ENCODE measurements around the gene SCNN1B. TPM values are rescaled to one million over a fixed set of nuclear protein-coding genes. Genes with fewer than 3 reads are reported as not detected.
"Not testable (repeated sequence)": the region's sequence is repeated elsewhere in the genome, so short reads cannot be mapped to it uniquely, and the experiment has no call there.

The SCNN1B gene
- 1 to 10 TPM in 6 of 7 donors, under 1 TPM in 1; 0.97 to 6.3 (median 3.5) TPM for total RNA-seq
- polyA plus RNA-seq = 1 to 10 TPM in 1 of 3 donors, under 1 TPM in 2; 0.80 to 2.6 (median 1.00) TPM
- long read RNA-seq, donor 1 = 0 reads
- long read RNA-seq, donor 2 = 0 reads

DNA sequence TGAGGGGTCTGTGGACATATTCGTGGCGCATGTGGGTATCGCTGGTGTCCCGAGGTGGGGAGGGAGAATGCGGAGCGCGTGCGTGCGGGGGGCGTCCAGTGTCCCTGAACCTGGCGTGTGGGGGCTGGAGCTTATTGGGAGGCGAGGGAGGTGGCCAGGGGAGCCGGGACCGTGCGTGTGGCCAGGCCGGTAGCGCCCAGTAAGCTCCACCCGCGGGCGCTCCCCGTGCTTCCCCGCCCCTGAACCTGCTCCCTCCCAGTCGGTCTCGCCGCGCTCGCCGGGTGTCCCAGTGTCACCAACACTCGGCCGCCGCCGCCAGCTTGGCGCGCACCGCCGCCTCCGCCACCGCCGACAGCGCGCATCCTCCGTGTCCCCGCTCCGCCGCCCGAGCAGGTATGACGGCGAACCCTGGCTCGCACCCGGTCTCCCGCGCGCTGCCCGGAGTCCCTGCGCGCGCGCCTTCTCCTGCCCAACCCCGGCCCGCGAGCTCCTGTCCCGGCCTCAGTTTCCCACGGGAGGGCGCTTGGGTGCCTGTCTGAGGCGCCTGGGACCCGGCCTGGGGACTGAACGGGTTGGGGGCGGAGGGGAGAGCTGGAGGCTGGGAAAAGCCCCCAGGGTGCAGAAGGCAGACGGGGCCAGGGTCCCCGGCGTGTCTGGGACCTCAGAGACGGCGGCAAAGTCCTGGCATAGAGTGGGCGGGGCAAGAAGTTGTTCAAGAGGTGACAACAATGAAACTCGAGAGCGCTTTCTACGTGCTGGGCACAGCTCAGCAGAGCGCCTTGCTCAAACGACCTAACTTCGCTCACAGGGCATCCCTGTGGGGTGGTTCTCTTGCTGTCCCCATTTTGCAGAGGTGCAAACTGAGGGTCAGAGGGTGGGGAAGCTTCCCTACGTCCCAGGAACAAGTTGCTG is at the start of gene SCNN1B:
Gene SCNN1B, plus strand, starts transcription at position 258 of the 912 bp plus-strand sequence. CDS start 46,298 bp downstream, outside the sequence.
- H3K4me1 ChIP-seq = peaks cover 0 to 9% (median 3%) of the 10 kb centered on the region in 6 donors
- no peak for DNase-seq
- H3K36me3 ChIP-seq = no peaks in the 10 kb centered on the region
- WGBS, 5 donors = 3 to 7% (median 4%) methylated on average over 32 to 81 of the region's 81 CpGs
- no peaks in the 10 kb centered on the region for H3K9me3 ChIP-seq
- peak within 1 kb of the TSS in 7 of 8 donors; percentile 3 to 60 (median 16) for H3K4me3 ChIP-seq
- no peak within 1 kb of the TSS for H3K27ac ChIP-seq
- intact Hi-C loops (cut with DNase I; ENCODE audit: low total_unique reads) = no loop called here
- peaks cover 0 to 68% (median 24%) of the 10 kb centered on the region in 7 donors for H3K27me3 ChIP-seq (replicated peaks in 1 of 7)
- TF ChIP-seq, protein P1, sequence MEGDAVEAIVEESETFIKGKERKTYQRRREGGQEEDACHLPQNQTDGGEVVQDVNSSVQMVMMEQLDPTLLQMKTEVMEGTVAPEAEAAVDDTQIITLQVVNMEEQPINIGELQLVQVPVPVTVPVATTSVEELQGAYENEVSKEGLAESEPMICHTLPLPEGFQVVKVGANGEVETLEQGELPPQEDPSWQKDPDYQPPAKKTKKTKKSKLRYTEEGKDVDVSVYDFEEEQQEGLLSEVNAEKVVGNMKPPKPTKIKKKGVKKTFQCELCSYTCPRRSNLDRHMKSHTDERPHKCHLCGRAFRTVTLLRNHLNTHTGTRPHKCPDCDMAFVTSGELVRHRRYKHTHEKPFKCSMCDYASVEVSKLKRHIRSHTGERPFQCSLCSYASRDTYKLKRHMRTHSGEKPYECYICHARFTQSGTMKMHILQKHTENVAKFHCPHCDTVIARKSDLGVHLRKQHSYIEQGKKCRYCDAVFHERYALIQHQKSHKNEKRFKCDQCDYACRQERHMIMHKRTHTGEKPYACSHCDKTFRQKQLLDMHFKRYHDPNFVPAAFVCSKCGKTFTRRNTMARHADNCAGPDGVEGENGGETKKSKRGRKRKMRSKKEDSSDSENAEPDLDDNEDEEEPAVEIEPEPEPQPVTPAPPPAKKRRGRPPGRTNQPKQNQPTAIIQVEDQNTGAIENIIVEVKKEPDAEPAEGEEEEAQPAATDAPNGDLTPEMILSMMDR (IDR thresholded peaks at IDR 0.05 in 8 of 11, conservative IDR thresholded peaks at IDR 0.05 in 3 of 11) = no peak
- no peak for TF ChIP-seq POLR2AphosphoS5 (IDR thresholded peaks at IDR 0.05)
- TF ChIP-seq POLR2A (IDR thresholded peaks at IDR 0.05) = no peak

GRCh38 chr16:23252310-23252709 is 49.8 kb upstream of the SCNN1B start:
- Histone ChIP-seq H3K4me3 (no peak overlapping the region), H3K4me1 (no peaks in the 10 kb centered on the region), H3K36me3 (no peaks in the 10 kb centered on the region), H3K27ac (no peak overlapping the region), H3K27me3 (replicated peaks in 1 of 7) (no peaks in the 10 kb centered on the region), H3K9me3 (peaks cover 0 to 20% (median 4%) of the 10 kb centered on the region in 8 donors)
- 85 to 94% (median 90%) methylated on average over 5 of the region's 5 CpGs for WGBS, 5 donors
- no peak for DNase-seq
- intact Hi-C loops (cut with DNase I; ENCODE audit: low total_unique reads) = no loop called here
- TF ChIP-seq, protein P1 (IDR thresholded peaks at IDR 0.05 in 8 of 11, conservative IDR thresholded peaks at IDR 0.05 in 3 of 11) = no peak
- TF ChIP-seq POLR2A (IDR thresholded peaks at IDR 0.05) (no peak), POLR2AphosphoS5 (IDR thresholded peaks at IDR 0.05) (no peak)

DNA sequence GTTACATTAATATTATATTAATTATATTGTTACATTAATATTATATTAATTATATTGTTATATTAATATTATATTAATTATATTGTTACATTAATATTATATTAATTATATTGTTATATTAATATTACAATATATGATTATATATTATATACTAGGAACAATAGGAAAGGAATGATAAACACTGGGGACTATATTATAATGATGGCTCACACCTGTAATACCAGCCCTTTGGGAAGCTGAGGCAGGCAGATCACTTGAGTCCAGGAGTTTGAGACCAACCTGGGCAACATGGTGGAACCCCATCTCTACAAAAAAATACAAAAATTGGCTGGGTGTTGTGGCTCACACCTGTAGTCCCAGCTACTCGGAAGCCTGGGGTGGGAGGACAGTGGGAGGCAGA is 48.5 kb upstream of the SCNN1B start:
- H3K36me3 ChIP-seq; H3K4me3 ChIP-seq; intact Hi-C loops (cut with DNase I; ENCODE audit: low total_unique reads); H3K4me1 ChIP-seq; DNase-seq; H3K27me3 ChIP-seq (replicated peaks in 1 of 7); H3K27ac ChIP-seq: not testable (repeated sequence)
- H3K9me3 ChIP-seq = peaks cover 0 to 20% (median 4%) of the 10 kb centered on the region in 8 donors
- WGBS, 5 donors = 78 to 100% (median 96%) methylated on average over 1 of the region's 1 CpG

GRCh38 chr16:23254338-23254737 is 47.8 kb upstream of the SCNN1B start:
- intact Hi-C loops (cut with DNase I; ENCODE audit: low total_unique reads) = no loop called here
- TF ChIP-seq, protein P1 (IDR thresholded peaks at IDR 0.05 in 8 of 11, conservative IDR thresholded peaks at IDR 0.05 in 3 of 11) = no peak
- TF ChIP-seq POLR2A (IDR thresholded peaks at IDR 0.05) (no peak), POLR2AphosphoS5 (IDR thresholded peaks at IDR 0.05) (no peak)
- DNase-seq = no peak

More at GRCh38 chr16:23254338-23254737, 47.8 kb upstream of the SCNN1B start:
- Histone ChIP-seq H3K36me3 (no peaks in the 10 kb centered on the region), H3K27ac (no peak overlapping the region), H3K4me3 (no peak overlapping the region), H3K9me3 (peaks cover 0 to 18% (median 4%) of the 10 kb centered on the region in 8 donors), H3K4me1 (no peaks in the 10 kb centered on the region), H3K27me3 (replicated peaks in 1 of 7) (peaks cover 0 to 7% (median 0%) of the 10 kb centered on the region in 7 donors)
- WGBS, 5 donors = 63 to 72% (median 66%) methylated on average over 4 of the region's 4 CpGs

Measured in spleen (tissue), 13 donors.